SU-DHL-6 (cell line): ENCODE measurements around the gene FAM110D.

Source experiments
- H2AFZ ChIP-seq: fragments of 200-600 bp; sonication (generic); 2 replicates; pipeline ENCODE4 v1.6.1; 2014; ENCODE audit warnings: low read depth, mild to moderate bottlenecking, moderate library complexity, mixed read lengths, antibody characterized with exemption, low read length; ENCODE audit not compliant: severe bottlenecking
- H3F3A ChIP-seq: fragments of 200-600 bp; shearing (Covaris generic); 2 replicates; pipeline ENCODE4 v1.6.0; 2016; ENCODE audit warnings: antibody characterized with exemption, mild to moderate bottlenecking; ENCODE audit not compliant: insufficient read depth
- H3K27ac ChIP-seq: fragments of 200-600 bp; sonication (generic); 2 replicates; pipeline ENCODE4 v1.5.1; 2016; ENCODE audit warnings: low read depth, mild to moderate bottlenecking, low read length, moderate library complexity, mixed read lengths
- H3K27me3 ChIP-seq: fragments of 200-600 bp; sonication (generic), shearing (Covaris generic); 2 replicates; pipeline ENCODE4 v1.6.0; 2014; ENCODE audit warnings: mild to moderate bottlenecking, low read length
- H3K36me3 ChIP-seq: fragments of 200-600 bp; sonication (generic); 2 replicates; pipeline ENCODE4 v1.6.1; 2014; ENCODE audit warnings: mild to moderate bottlenecking, low read length, mixed read lengths
- H3K4me2 ChIP-seq: fragments of 300-600, 200-600 bp; shearing (Covaris generic), sonication (generic); 2 replicates; pipeline ENCODE4 v1.6.0; 2014; ENCODE audit warnings: low read length, low read depth, mild to moderate bottlenecking; ENCODE audit not compliant: poor library complexity, severe bottlenecking
- H3K4me3 ChIP-seq: fragments of 200-600 bp; sonication (generic); 2 replicates; pipeline ENCODE4 v1.5.1; 2014; ENCODE audit warnings: antibody characterized with exemption, low read length, mild to moderate bottlenecking, mixed read lengths; ENCODE audit not compliant: insufficient read depth, poor library complexity, severe bottlenecking
- H3K79me2 ChIP-seq: fragments of 200-600 bp; sonication (generic); 2 replicates; pipeline ENCODE4 v1.6.1; 2014; ENCODE audit warnings: mild to moderate bottlenecking, low read length, moderate library complexity; ENCODE audit not compliant: insufficient read depth
- H3K9ac ChIP-seq: fragments of 200-600 bp; sonication (generic); 2 replicates; pipeline ENCODE4 v1.7.0; 2014; ENCODE audit warnings: mild to moderate bottlenecking, low read length
- H3K9me2 ChIP-seq: fragments of 200-600 bp; sonication (generic); replicated peaks from 2 replicates; pipeline ENCODE4 v1.6.1; 2014; ENCODE audit warnings: low read length; ENCODE audit not compliant: insufficient read depth
- H3K9me3 ChIP-seq: fragments of 200-600 bp; sonication (generic); 2 replicates; pipeline ENCODE4 v1.6.1; 2014; ENCODE audit warnings: low read length, mixed read lengths; ENCODE audit not compliant: insufficient read depth
- H4K20me1 ChIP-seq: fragments of 200-600 bp; sonication (generic); 2 replicates; pipeline ENCODE4 v1.6.1; 2014; ENCODE audit warnings: low read depth, mild to moderate bottlenecking, antibody characterized with exemption, low read length, moderate library complexity, mixed read lengths
- CTCF ChIP-seq: fragments of 200-600 bp; sonication (generic); IDR thresholded peaks from one replicate; pipeline ENCODE4 v1.5.1; 2017; ENCODE audit warnings: antibody characterized with exemption, mild to moderate bottlenecking, low read length, moderate library complexity; ENCODE audit not compliant: insufficient read depth, poor library complexity, severe bottlenecking
- EZH2phosphoT487 ChIP-seq: fragments of 200-600 bp; sonication (generic), shearing (Covaris generic); conservative IDR thresholded peaks from 2 replicates; pipeline ENCODE4 v1.6.1; 2018; ENCODE audit warnings: mild to moderate bottlenecking, antibody characterized with exemption, low read length, moderate library complexity, mixed read lengths

Gene FAM110D

GRCh38 chr1:26130695-26131094, 28.2 kb upstream of the FAM110D start:
- TF ChIP-seq EZH2phosphoT487 (no peak), CTCF (no peak)
- Histone ChIP-seq H3K79me2 (no peaks in the 10 kb centered on the region), H3K27me3 (no peaks in the 10 kb centered on the region)

DNA sequence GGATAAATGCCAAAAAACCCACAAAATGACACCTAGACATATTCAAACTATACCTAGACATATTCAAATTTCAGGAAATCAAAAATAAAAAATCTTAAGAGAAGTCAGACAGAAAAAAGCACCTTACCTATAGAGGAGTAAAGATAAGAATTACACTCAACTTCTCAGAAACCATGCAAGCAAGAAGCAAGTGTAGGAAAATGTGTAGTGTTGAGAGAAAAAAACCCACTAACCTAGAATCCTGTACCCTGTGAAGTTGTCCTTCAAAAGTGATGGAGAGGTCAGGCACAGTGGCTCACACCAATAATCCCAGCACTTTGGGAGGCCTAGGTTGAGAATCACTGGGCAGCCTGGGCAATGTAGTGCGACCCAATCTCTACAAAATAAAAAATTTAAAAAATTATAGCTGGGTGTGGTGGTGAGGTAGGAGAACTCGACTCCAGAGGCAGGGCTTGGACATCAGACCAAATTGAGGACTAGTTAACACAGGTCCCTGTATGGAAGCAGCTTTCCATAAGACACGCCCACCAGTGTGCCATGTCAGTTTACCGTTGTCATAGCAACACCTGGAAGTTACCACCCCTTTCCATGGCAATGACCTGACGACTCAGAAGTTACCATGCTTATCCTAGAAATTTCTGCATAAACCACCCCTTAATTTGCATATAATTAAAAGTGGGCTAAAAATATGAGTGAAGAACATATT, 26.6 kb upstream of the FAM110D start:
- no peak overlapping the region for H3K27ac ChIP-seq
- TF ChIP-seq CTCF, result no peak
- no peak for TF ChIP-seq EZH2phosphoT487
- no peaks in the 10 kb centered on the region for H4K20me1 ChIP-seq
- H3K4me2 ChIP-seq, result no peak overlapping the region
- H3K9me3 ChIP-seq, result no peaks in the 10 kb centered on the region
- H3K4me3 ChIP-seq, result no peak overlapping the region
- no peaks in the 10 kb centered on the region for H3K36me3 ChIP-seq
- H3K27me3 ChIP-seq, result no peaks in the 10 kb centered on the region
- no peak overlapping the region for H2AFZ ChIP-seq
- no peaks in the 10 kb centered on the region for H3F3A ChIP-seq
- no peak overlapping the region for H3K9ac ChIP-seq
- H3K79me2 ChIP-seq, result no peaks in the 10 kb centered on the region
- H3K9me2 ChIP-seq, result no peaks in the 10 kb centered on the region

More at GRCh38 chr1:26130695-26131094, 28.2 kb upstream of the FAM110D start:
- H3K4me3 ChIP-seq, result no peak overlapping the region
- H3K27ac ChIP-seq, result no peak overlapping the region
- no peak overlapping the region for H2AFZ ChIP-seq
- no peaks in the 10 kb centered on the region for H4K20me1 ChIP-seq
- H3K9me2 ChIP-seq, result no peaks in the 10 kb centered on the region
- H3K4me2 ChIP-seq, result no peak overlapping the region
- no peaks in the 10 kb centered on the region for H3K9me3 ChIP-seq
- peaks cover 2% of the 10 kb centered on the region; the same call in 1 of the 2 replicates for H3K36me3 ChIP-seq
- peaks cover 10% of the 10 kb centered on the region for H3F3A ChIP-seq
- H3K9ac ChIP-seq, result no peak overlapping the region

DNA sequence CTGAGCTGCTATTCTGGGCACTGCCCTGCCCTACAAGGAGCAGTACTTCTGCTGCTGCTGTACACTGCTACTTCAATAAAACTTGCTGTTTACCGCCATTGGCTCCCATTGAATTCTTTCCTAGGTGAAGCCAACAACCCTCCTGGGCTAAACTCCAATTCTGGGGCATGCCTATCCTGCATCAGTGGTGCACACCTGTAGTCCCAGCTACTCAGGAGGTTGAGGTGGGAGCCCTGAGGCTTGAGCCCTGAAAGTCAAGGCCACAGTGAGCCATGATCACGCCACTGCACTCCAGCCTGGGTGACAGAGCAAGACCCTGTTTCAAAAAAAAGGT, 26.1 kb upstream of the FAM110D start:
- no peaks in the 10 kb centered on the region for H3K9me3 ChIP-seq
- H2AFZ ChIP-seq, result no peak overlapping the region
- no peak overlapping the region for H3K4me2 ChIP-seq
- H3K9me2 ChIP-seq, result no peaks in the 10 kb centered on the region
- no peaks in the 10 kb centered on the region for H4K20me1 ChIP-seq
- H3K27ac ChIP-seq, result no peak overlapping the region
- no peaks in the 10 kb centered on the region for H3K79me2 ChIP-seq
- H3K9ac ChIP-seq, result no peak overlapping the region
- H3K36me3 ChIP-seq, result no peaks in the 10 kb centered on the region
- H3F3A ChIP-seq, result no peaks in the 10 kb centered on the region
- TF ChIP-seq EZH2phosphoT487, result no peak
- TF ChIP-seq CTCF, result no peak
- no peaks in the 10 kb centered on the region for H3K27me3 ChIP-seq
- H3K4me3 ChIP-seq, result no peak overlapping the region
